Endothelial cell of umbilical vein (primary cell): ENCODE results near the gene HOXA11.

ENCODE experiments used
- EZH2 ChIP-seq: IDR thresholded peaks from 2 replicates; pipeline ENCODE4 v1.6.1; 2012; ENCODE audit warnings: borderline replicate concordance, low read depth, mild to moderate bottlenecking, moderate library complexity, low read length, inconsistent platforms; ENCODE audit not compliant: severe bottlenecking
- FOS ChIP-seq: IDR thresholded peaks from 2 replicates; pipeline ENCODE4 v1.6.1; 2011; ENCODE audit warnings: mild to moderate bottlenecking, low read length, moderate library complexity, borderline replicate concordance; ENCODE audit not compliant: insufficient read depth
- GATA2 ChIP-seq: IDR thresholded peaks from 2 replicates; pipeline ENCODE4 v1.7.0; 2011; ENCODE audit warnings: low read depth, mild to moderate bottlenecking, moderate library complexity, mixed read lengths, low read length; ENCODE audit not compliant: insufficient read length, insufficient read depth
- MYC ChIP-seq: IDR thresholded peaks from one replicate; pipeline ENCODE4 v1.6.1; 2011; ENCODE audit warnings: mild to moderate bottlenecking, low read depth, low read length
- POLR2A ChIP-seq: IDR thresholded peaks from 2 replicates; pipeline ENCODE4 v1.6.1; 2012; ENCODE audit warnings: low read depth, mild to moderate bottlenecking, control low read depth, low read length
- POLR2AphosphoS5 ChIP-seq: IDR thresholded peaks from 2 replicates; pipeline ENCODE4 v1.6.1; 2012; ENCODE audit warnings: low read depth, mild to moderate bottlenecking, control low read depth, low read length, moderate library complexity; ENCODE audit not compliant: insufficient read depth
- TF ChIP-seq, protein P1 (sequence below), 2 donors: IDR thresholded peaks; 1 replicate in 1 of 2; 2 replicates in 1 of 2; pipeline ENCODE4 v1.5.1; 2011; ENCODE audit warnings: low read length in 2 of 2, mild to moderate bottlenecking in 2 of 2, moderate library complexity in 2 of 2, control low read depth in 1 of 2, inconsistent platforms in 1 of 2, low read depth in 1 of 2; ENCODE audit not compliant: insufficient read depth in 1 of 2; ENCODE audit errors: extremely low read depth in 1 of 2
- TF ChIP-seq, protein P2 (sequence below): IDR thresholded peaks from 2 replicates; pipeline ENCODE4 v1.6.1; 2011; ENCODE audit not compliant: insufficient read depth, insufficient read length

DNA sequence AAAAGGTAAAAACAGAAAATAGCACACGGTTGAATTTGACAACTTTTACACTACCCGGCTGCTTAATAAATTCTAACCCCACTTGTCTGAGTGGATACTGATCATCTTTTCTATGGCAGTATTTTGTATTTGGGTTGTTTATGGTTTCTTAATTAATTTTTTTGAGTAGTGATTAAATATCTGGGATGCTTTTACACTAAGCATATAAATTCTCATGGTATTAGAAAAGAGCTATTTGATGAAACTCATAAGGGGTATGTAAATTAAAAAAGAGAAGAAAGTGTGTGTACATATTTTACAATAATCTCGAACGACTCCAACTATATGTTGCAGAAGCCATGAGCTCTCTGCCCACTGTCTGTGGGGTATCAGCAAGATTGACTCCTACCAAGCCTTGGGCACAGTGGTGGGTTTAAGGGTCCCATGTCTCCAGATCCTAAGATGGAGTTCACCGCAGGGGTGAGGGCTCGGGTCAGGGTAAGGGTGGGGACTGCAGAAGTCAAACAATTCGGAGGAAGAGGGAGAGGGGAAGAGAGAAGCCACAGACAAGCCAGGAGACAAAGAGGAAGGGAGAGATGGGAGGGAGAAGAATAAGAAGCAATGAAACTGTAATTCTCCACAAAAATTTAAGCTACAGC lies 22.4 kb upstream of the HOXA11 start:
- no peak for TF ChIP-seq POLR2AphosphoS5
- TF ChIP-seq, protein P1, sequence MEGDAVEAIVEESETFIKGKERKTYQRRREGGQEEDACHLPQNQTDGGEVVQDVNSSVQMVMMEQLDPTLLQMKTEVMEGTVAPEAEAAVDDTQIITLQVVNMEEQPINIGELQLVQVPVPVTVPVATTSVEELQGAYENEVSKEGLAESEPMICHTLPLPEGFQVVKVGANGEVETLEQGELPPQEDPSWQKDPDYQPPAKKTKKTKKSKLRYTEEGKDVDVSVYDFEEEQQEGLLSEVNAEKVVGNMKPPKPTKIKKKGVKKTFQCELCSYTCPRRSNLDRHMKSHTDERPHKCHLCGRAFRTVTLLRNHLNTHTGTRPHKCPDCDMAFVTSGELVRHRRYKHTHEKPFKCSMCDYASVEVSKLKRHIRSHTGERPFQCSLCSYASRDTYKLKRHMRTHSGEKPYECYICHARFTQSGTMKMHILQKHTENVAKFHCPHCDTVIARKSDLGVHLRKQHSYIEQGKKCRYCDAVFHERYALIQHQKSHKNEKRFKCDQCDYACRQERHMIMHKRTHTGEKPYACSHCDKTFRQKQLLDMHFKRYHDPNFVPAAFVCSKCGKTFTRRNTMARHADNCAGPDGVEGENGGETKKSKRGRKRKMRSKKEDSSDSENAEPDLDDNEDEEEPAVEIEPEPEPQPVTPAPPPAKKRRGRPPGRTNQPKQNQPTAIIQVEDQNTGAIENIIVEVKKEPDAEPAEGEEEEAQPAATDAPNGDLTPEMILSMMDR (IDR thresholded peaks at IDR 0.05; ENCODE audit: extremely low read depth in 1 of 2, insufficient read depth in 1 of 2, low read depth in 1 of 2, low read length in 2 of 2): no peak
- no peak for TF ChIP-seq EZH2
- TF ChIP-seq POLR2A: no peak
- TF ChIP-seq, protein P2, sequence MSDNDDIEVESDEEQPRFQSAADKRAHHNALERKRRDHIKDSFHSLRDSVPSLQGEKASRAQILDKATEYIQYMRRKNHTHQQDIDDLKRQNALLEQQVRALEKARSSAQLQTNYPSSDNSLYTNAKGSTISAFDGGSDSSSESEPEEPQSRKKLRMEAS: no peak
- no peak for TF ChIP-seq GATA2
- no peak for TF ChIP-seq MYC
- TF ChIP-seq FOS: no peak
